MG63 (cell line): Measurements from ENCODE around the gene TEAD1. TPM values are rescaled to one million over a fixed set of nuclear protein-coding genes. Genes with fewer than 3 reads are reported as not detected.

Experiments used
- DNase-seq: peaks from one replicate; pipeline ENCODE4 v3.0.0-alpha.2; 2020
- H3K27me3 ChIP-seq: fragments of 250-450 bp; sonication (Bioruptor Pico); 2 replicates; pipeline ENCODE4 v1.5.1; 2020; ENCODE audit warnings: mild to moderate bottlenecking, moderate library complexity
- H3K36me3 ChIP-seq: fragments of 250-450 bp; sonication (Bioruptor Pico); 2 replicates; pipeline ENCODE4 v1.5.1; 2020; ENCODE audit warnings: mild to moderate bottlenecking, moderate library complexity
- H3K4me3 ChIP-seq: fragments of 250-450 bp; sonication (Bioruptor Pico); 2 replicates; pipeline ENCODE4 v1.5.1; 2020; ENCODE audit warnings: mild to moderate bottlenecking, moderate library complexity
- H3K9me3 ChIP-seq: fragments of 250-450 bp; sonication (Bioruptor Pico); 2 replicates; pipeline ENCODE4 v1.5.1; 2020; ENCODE audit warnings: mild to moderate bottlenecking, moderate library complexity
- total RNA-seq: library from RNA; depleted of rRNA; stranded (reverse); fragments of >200 nt; shearing (Covaris generic); gene quantifications from 2 replicates; pipeline ENCODE4 v1.2.3, GENCODE V29; 2014; ENCODE audit warnings: low replicate concordance

The TEAD1 gene
- total RNA-seq, 1 experiment from 2014 or later, result 17.5 TPM

- no peak for DNase-seq
- H3K4me3 ChIP-seq, result 0 out of 2 replicates have a peak overlapping the region, but pooled peaks have one; percentile 67
- H3K27me3 ChIP-seq, result no peaks in the 10 kb centered on the region
- H3K9me3 ChIP-seq, result no peaks in the 10 kb centered on the region
- H3K36me3 ChIP-seq, result peaks cover 59% of the 10 kb centered on the region
These were observed 5.2 kb downstream of the TEAD1 start for GRCh38 chr11:12679471-12679870.

DNA sequence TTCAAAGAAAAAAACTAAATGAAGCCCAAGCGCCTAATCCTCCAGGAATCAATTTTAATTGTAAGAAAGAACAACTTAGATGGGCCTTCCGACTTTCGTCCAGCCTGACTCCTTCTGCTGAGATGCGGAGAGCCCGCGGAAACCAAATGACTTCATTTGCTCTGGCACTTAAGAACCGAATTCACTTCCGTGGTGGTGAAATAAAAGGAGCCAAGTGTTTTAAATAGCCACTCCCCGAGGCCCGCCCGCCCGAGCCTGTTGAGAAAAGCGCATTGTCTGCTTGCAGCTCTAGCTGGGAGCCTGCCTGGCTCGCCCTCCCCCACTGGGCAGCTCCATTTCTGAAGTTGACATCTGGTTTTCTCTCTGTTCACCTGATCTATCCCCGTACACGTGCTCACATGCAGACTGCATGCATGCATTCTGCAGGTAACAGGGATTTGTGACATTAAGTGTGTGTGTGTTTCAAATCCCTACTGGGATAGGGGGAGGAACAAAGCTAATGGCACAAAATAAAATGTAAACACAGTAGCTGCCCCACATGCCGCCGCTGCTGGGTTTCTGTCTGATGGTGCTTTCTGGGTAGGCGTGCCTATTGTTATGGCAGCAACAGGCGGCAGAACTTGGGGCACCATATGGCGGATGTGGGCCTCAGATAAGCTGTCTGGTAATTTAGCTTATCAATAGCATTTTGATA lies 6.2 kb downstream of the TEAD1 start:
- Histone ChIP-seq H3K27me3 (no peaks in the 10 kb centered on the region), H3K9me3 (no peaks in the 10 kb centered on the region), H3K36me3 (peaks cover 57% of the 10 kb centered on the region), H3K4me3 (peak overlapping the region; percentile 6; the same call in 1 of the 2 replicates)
- DNase-seq, result peak; percentile 85

DNA sequence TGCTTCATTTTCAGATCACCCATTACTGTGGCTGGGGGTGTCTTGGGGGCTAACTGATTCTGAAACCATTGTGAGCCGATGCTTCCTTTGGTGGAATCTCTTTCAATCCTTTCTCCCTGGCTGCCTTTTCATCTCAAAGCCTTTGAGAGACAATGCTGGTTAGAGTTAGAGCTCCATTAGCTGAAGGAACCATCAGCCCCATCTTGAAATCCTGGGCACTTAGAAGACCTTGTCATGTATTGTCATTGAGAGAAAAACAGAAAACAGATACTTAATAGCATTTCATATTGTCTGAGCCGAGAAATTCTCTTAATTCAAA lies 6.7 kb downstream of the TEAD1 start:
- peaks cover 54% of the 10 kb centered on the region for H3K36me3 ChIP-seq
- no peak for DNase-seq

GRCh38 chr11:12681466-12681865 lies 7.2 kb downstream of the TEAD1 start:
- DNase-seq, result no peak
- Histone ChIP-seq H3K4me3 (no peak overlapping the region), H3K27me3 (no peaks in the 10 kb centered on the region), H3K9me3 (no peaks in the 10 kb centered on the region), H3K36me3 (peaks cover 48% of the 10 kb centered on the region)

More for the DNA sequence above, 6.7 kb downstream of the TEAD1 start:
- H3K4me3 ChIP-seq, result no peak overlapping the region
- H3K9me3 ChIP-seq, result no peaks in the 10 kb centered on the region
- H3K27me3 ChIP-seq, result no peaks in the 10 kb centered on the region

- Histone ChIP-seq H3K4me3 (no peak overlapping the region), H3K27me3 (no peaks in the 10 kb centered on the region), H3K9me3 (no peaks in the 10 kb centered on the region), H3K36me3 (peaks cover 48% of the 10 kb centered on the region)
- no peak for DNase-seq
These were observed 8.1 kb downstream of the TEAD1 start for GRCh38 chr11:12682288-12682687.

DNA sequence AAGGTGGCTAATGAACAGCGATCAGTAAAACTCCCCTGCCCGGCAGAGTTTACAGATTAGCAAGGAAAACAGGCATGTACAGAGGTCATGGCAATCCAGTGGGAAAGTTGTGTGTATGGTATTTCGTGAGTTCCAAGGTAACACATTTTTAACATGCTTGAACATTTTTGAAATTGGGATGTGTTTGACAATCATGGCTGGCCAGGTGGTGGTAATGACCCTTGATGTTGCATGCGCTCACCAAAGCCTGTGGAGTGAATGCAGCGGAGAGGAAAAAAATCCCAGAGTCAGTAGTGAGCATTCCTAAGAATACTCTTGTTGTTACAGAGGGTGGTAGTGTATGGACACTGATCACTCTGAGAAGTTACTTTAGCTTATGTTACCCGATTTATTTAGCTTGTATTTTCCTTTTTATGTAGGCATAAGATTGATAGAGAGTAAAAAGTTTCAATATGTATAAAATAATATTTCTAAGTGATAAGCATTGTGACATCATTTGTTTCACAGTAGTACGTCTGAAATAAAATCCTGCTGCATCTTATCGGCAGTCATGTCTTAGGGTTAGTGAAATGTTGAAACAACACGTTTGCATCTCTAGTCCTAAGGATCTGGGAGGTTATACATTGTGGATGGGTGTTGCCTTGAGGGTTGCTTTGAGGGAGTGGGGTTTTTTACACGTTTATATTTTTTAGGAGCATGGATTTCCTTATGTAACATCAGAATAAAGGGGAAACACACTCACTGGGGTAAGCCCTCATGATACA lies 8.7 kb downstream of the TEAD1 start:
- Histone ChIP-seq H3K9me3 (no peaks in the 10 kb centered on the region), H3K4me3 (no peak overlapping the region), H3K27me3 (no peaks in the 10 kb centered on the region), H3K36me3 (peaks cover 45% of the 10 kb centered on the region)
- no peak for DNase-seq

DNA sequence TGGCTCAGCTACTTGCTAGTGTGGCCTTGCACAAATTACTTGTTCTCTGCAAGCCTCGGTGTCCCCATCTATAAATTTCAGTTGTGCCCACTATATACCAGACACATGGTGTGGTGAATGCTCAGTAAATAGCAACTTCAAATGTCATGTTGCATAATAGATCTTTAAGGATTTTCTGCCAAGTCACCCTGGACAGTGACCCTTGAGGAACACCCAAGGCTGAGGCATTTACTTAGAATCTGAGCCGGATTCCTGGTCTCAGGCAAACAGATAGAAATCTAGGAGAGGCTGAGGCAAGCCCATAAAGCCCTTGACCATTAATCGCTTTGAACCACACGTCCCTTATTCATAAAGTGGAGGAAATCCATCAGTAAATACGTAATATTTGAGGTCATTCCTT lies 9.7 kb downstream of the TEAD1 start:
- Histone ChIP-seq H3K4me3 (no peak overlapping the region), H3K27me3 (no peaks in the 10 kb centered on the region), H3K9me3 (no peaks in the 10 kb centered on the region), H3K36me3 (peaks cover 36% of the 10 kb centered on the region)
- DNase-seq, result no peak

GRCh38 chr11:12684315-12684714 lies 10.1 kb downstream of the TEAD1 start:
- no peaks in the 10 kb centered on the region for H3K9me3 ChIP-seq
- DNase-seq, result no peak

DNA sequence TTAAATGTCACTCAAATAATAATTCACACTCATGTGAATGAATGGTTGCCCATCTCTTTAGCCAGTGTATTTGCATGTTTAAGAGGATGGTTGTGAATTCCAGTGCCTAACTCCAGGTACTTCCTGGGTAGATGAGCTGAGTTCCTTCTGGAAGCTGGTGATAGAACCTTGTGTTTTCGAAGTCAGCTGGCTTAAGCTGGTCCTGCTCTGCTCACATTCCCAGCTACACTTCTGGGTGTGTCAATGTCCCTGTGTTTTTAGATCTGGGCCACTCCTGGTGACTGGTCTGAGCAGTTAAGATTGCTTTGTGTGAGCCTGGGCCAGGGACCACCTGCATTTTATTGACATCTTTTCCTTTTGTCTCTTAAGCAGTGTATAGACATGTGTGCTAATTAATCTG lies 10.6 kb downstream of the TEAD1 start:
- Histone ChIP-seq H3K27me3 (no peaks in the 10 kb centered on the region), H3K4me3 (no peak overlapping the region), H3K9me3 (no peaks in the 10 kb centered on the region), H3K36me3 (peaks cover 34% of the 10 kb centered on the region)
- DNase-seq, result no peak

More at GRCh38 chr11:12684315-12684714, 10.1 kb downstream of the TEAD1 start:
- Histone ChIP-seq H3K27me3 (no peaks in the 10 kb centered on the region), H3K36me3 (peaks cover 34% of the 10 kb centered on the region), H3K4me3 (no peak overlapping the region)

DNA sequence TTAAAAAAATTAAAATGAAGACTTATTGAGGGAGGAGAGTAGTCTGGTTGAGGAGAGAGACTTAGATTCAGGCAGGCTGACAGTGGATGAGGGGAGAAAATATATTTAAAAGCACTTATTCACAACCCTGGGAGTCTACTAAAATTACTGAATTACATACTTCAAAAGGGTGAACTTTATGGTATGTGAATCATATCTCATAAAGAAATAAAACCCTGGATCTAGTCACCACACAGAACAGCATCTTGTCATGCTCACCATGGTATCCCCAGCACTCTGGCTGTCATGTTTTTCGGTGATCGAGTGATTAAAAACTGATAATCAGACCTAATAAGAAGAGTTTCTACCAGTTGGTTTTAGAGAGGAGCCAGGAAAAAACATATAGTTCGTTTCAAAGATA lies 11.0 kb downstream of the TEAD1 start:
- no peaks in the 10 kb centered on the region for H3K27me3 ChIP-seq
- peaks cover 32% of the 10 kb centered on the region for H3K36me3 ChIP-seq
- no peaks in the 10 kb centered on the region for H3K9me3 ChIP-seq
- H3K4me3 ChIP-seq, result no peak overlapping the region
- no peak for DNase-seq

DNA sequence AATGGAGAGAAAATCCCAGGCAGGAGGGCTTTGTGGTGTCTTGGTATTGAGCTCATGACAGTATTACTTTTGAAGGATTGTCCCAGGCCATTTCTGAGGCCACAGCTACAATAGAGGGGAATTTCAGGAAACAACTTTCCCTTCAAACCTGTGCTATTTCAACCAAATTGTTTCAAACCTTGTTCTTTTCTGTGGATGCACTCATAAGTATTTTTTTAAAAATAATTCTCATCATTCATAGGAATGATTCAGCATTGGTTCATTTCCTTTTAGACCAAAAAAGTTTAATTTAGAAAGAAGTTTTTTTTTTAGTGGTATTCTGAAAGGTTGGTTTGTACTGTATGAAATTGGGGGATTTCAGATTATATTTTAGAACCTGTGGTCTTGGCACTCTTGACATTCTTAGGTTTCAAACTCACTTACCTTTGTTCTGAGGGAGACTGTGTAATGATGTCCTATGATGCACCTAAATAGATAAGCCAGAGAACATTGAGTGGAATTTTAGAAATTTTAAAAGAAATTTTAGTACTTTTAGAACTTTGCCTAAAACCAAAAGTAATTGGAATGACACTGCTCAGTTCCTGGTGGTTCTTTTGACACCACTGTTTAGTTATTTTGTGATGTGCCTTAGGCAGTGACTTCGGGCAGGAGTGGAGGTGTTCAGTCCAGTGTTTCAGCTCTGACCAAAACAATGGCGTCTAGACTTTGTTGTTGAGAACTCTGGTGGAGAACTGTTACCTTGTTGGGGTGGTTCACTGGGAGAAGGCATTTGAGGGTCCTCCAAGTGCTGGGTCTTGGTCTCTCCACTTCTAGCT lies 12.2 kb downstream of the TEAD1 start:
- DNase-seq, result no peak
- Histone ChIP-seq H3K4me3 (no peak overlapping the region), H3K27me3 (no peaks in the 10 kb centered on the region), H3K36me3 (peaks cover 23% of the 10 kb centered on the region), H3K9me3 (no peaks in the 10 kb centered on the region)

GRCh38 chr11:12687216-12687623 lies 13.0 kb downstream of the TEAD1 start:
- H3K27me3 ChIP-seq, result no peaks in the 10 kb centered on the region
- no peak overlapping the region for H3K4me3 ChIP-seq
- DNase-seq, result no peak
- peaks cover 18% of the 10 kb centered on the region for H3K36me3 ChIP-seq
- no peaks in the 10 kb centered on the region for H3K9me3 ChIP-seq

DNA sequence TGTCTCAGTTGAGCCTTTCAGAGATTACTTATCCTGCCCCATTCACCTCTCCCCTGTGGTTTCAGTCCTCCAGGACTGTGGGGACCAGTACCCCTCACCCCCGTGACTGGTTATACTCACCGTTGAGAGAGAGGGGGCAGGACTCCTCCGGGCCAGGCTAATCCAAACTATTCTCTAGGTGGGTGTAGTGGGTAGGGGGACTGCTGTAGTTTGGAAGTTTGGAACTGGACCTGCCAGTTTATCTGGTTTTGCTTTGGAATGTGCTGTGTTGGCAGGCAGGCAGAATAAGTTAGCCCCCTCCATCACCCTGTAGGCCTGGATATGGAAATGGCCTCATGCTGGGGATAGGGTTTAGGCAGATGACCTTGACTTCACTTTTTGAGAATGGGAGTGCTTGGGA lies 13.5 kb downstream of the TEAD1 start:
- Histone ChIP-seq H3K4me3 (no peak overlapping the region), H3K9me3 (no peaks in the 10 kb centered on the region), H3K27me3 (no peaks in the 10 kb centered on the region), H3K36me3 (peaks cover 14% of the 10 kb centered on the region)
- no peak for DNase-seq

DNA sequence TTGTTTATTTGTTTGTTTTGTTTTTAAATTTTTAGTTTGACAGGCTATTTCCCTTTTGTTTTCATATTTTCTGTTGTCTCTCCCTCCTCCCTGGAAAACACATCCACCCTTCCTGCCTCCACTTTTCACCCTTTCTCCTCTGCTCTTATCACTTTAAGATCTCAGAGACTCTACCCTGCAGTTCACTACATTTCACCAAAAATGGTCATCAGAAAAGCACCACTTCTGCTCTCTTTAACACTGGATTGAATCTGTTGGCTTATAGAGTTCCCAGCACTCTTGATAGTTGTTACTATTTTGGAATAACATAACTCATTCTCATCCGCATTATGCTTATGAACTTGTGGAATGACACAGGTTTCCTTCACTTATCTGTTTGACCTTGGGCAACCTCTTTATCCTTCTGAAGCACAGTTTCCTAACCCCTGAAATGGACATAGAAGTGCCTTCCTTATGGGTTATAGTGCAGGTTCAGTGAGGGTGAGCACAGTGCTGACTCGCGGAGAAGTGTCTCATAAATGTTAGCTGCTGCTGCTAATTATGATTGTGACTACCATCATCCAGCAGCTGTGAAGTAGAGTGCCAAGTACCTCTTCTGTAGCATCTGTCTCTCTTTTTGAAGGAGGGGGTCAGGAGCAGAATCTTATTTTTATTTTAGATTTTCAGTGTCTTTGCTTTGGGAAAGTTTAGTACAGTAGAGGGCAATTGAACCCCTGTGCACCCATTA lies 15.0 kb downstream of the TEAD1 start:
- Histone ChIP-seq H3K4me3 (no peak overlapping the region), H3K9me3 (no peaks in the 10 kb centered on the region), H3K27me3 (no peaks in the 10 kb centered on the region), H3K36me3 (peaks cover 11% of the 10 kb centered on the region)
- no peak for DNase-seq

DNA sequence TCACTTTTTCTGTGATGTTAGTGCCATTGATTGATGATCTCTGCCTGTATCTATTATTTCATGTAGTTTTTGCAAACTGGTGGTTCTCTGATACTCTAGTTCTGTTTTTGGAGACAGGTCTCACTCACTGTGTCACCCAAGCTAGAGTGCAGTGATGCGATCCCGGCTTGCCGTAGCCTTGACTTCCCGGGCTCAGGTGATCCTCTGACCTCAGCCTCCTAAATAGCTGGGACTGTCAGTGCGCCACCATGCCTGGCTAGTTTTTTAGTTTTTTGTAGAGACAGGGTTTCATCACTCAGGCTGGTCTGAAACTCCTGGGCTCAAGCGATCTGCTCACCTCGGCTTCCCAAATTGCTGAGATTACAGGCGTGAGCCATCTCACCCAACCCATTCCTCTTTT lies 16.4 kb downstream of the TEAD1 start:
- no peaks in the 10 kb centered on the region for H3K27me3 ChIP-seq
- no peak overlapping the region for H3K4me3 ChIP-seq
- H3K9me3 ChIP-seq, result no peaks in the 10 kb centered on the region
- DNase-seq, result no peak
- H3K36me3 ChIP-seq, result peaks cover 10% of the 10 kb centered on the region

- Histone ChIP-seq H3K9me3 (no peaks in the 10 kb centered on the region), H3K27me3 (no peaks in the 10 kb centered on the region), H3K4me3 (no peak overlapping the region), H3K36me3 (peaks cover 13% of the 10 kb centered on the region)
- no peak for DNase-seq
These were observed 17.3 kb downstream of the TEAD1 start for GRCh38 chr11:12691473-12691872.
